Activated CD4-positive, alpha-beta memory T cell treated with anti-CD3 and anti-CD28 coated beads for 36 hours (primary cell): Measurements from ENCODE around the gene PPP1R14C. TPM values are rescaled to one million over a fixed set of nuclear protein-coding genes. Genes with fewer than 3 reads are reported as not detected.

ENCODE experiments used
- CTCF ChIA-PET: fragments of 350-600 bp; sonication (Branson Sonifier 250); formaldehyde crosslinking; loops from one replicate; lab custom pipeline; 2021; ENCODE audit warnings: antibody characterized with exemption, inconsistent platforms; lab: Charles Lee
- POLR2A ChIA-PET: fragments of 350-600 bp; sonication (Branson Sonifier 250); formaldehyde crosslinking; loops from one replicate; lab custom pipeline; 2021; ENCODE audit warnings: antibody characterized with exemption; lab: Charles Lee
- DNase-seq: peaks from one replicate; pipeline ENCODE4 v3.0.0-alpha.2; 2020
- H3K27ac Mint-ChIP-seq: one replicate; pipeline ENCODE4 v1.8.0; 2021; ENCODE audit warnings: mixed read lengths
- H3K27me3 Mint-ChIP-seq: one replicate; pipeline ENCODE4 v1.8.0; 2021; ENCODE audit warnings: mixed read lengths
- H3K36me3 Mint-ChIP-seq: one replicate; pipeline ENCODE4 v1.8.0; 2021; ENCODE audit warnings: mixed read lengths
- H3K4me1 Mint-ChIP-seq: one replicate; pipeline ENCODE4 v1.8.0; 2021; ENCODE audit warnings: low read depth, mixed read lengths
- H3K4me3 Mint-ChIP-seq: one replicate; pipeline ENCODE4 v1.8.0; 2021; ENCODE audit warnings: mild to moderate bottlenecking, mixed read lengths
- H3K9me3 Mint-ChIP-seq: one replicate; pipeline ENCODE4 v1.8.0; 2021; ENCODE audit warnings: mixed read lengths
- intact Hi-C: fragments of 100-400 bp; cut with micrococcal nuclease; formaldehyde crosslinking; loops from one replicate; pipeline ENCODE4 v1.15.1; 2023
- total RNA-seq, 2 experiments: library from RNA; stranded (reverse); gene quantifications; one replicate each; pipeline ENCODE4 v1.2.3, GENCODE V29; 2021

Gene PPP1R14C
- total RNA-seq, 2 experiments from 2014 or later = 0.21 to 0.36 TPM

- POLR2A ChIA-PET = no interaction called here
- H3K27me3 Mint-ChIP-seq = peaks cover 56% of the 10 kb centered on the region
- peaks cover 6% of the 10 kb centered on the region for H3K9me3 Mint-ChIP-seq
- DNase-seq = no peak
- CTCF ChIA-PET = no interaction called here
- H3K4me3 Mint-ChIP-seq = no peak overlapping the region
- no peak overlapping the region for H3K27ac Mint-ChIP-seq
- peaks cover 7% of the 10 kb centered on the region for H3K4me1 Mint-ChIP-seq
- no peaks in the 10 kb centered on the region for H3K36me3 Mint-ChIP-seq
- intact Hi-C loops = loop anchor here (10.0 kb wide), 1 partner anchor 164 kb away; no protein-coding TSS in a partner anchor
These were observed 2.4 kb upstream of the PPP1R14C start for GRCh38 chr6:150140236-150140969.

DNA sequence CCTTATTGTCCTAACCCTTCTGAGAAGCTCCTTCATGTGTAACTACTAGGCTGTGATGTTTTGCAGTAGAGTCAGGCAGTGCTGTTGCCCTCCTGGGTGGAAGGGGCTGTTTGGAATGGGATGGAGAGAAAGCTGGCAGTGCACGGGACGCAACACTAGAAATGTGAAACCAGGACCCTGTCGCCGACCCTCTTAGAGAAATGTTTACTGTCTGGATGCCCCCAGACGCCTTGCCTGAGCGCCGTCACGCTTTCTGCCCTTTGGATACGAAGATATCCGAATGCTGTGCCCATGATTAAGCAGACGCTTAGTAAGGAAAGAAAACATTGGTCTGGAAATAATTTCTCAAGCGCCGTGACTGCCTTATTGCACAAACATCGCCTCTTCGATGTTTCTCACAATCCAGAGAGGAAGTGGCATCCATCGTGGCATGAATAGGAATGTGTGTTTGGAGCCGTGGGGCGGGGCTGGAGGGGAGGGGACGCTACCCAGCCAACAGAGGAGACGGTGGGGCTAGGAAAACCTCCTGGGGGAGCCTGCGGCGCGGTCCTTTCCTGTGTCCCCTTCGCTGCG is 661 bp upstream of the PPP1R14C start:
- H3K4me1 Mint-ChIP-seq = peaks cover 18% of the 10 kb centered on the region
- CTCF ChIA-PET = no interaction called here
- POLR2A ChIA-PET = no interaction called here

DNA sequence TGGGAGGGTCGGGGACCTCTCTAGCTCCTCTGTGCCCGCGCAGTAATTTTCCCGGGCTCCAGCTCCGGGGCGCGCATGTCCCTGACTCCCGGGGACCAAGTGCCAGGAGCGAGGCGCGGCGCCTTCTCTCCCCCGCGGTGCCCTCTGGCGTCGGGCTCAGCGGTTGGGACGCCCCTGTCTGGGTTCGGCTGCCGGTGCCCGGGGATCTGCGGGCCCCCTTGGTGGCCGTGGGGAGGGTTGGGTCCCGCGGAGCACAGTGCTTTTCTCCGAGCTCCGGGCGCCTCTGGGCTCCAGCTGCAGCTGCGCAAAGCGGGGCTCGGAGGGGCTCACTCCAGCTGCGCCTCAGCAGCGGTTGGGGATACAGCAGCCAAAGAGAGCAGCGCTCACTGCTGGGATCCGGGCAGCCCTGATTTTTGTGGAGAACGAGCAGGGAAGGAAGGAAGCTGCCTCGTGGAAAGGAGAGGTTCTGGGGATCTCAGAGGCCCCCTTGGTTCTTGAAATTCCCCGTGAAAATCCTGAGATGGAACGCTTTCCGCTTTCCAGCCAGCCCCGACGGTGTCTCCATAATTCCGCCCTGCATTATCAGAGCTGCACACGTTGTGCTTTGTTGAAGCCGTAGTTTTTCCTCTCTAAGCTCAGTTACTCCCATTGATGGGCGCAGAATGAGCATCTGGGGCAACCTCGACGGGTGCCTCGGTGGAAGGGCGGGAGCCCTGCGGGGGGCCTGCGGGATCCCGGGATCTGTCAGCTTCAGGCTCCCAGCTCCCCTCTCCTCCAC is 861 bp downstream of the PPP1R14C start:
- no peak for DNase-seq
- POLR2A ChIA-PET = no interaction called here
- no peaks in the 10 kb centered on the region for H3K36me3 Mint-ChIP-seq
- H3K27me3 Mint-ChIP-seq = peaks cover 67% of the 10 kb centered on the region
- no peaks in the 10 kb centered on the region for H3K9me3 Mint-ChIP-seq
- peaks cover 18% of the 10 kb centered on the region for H3K4me1 Mint-ChIP-seq
- no peak overlapping the region for H3K27ac Mint-ChIP-seq
- intact Hi-C loops = loop anchor here (10.0 kb wide), 1 partner anchor 161 kb away; no protein-coding TSS in a partner anchor
- peak overlapping the region; percentile 45 for H3K4me3 Mint-ChIP-seq
- CTCF ChIA-PET = interaction anchor here (1.2 to 2.6 kb wide), 4 partner anchors 63 to 722 kb away, joined by 3 to 8 read pairs (median 6); partner anchors contain the start of gene MTHFD1L

More for the DNA sequence above, 661 bp upstream of the PPP1R14C start:
- no peak for DNase-seq
- H3K36me3 Mint-ChIP-seq = no peaks in the 10 kb centered on the region
- peaks cover 67% of the 10 kb centered on the region for H3K27me3 Mint-ChIP-seq
- H3K9me3 Mint-ChIP-seq = peaks cover 6% of the 10 kb centered on the region
- intact Hi-C loops = loop anchor here (10.0 kb wide), 1 partner anchor 163 kb away; no protein-coding TSS in a partner anchor
- peak overlapping the region; percentile 30 for H3K4me3 Mint-ChIP-seq
- H3K27ac Mint-ChIP-seq = no peak overlapping the region

- H3K4me1 Mint-ChIP-seq = peaks cover 18% of the 10 kb centered on the region
- no peak overlapping the region for H3K27ac Mint-ChIP-seq
- H3K4me3 Mint-ChIP-seq = peak overlapping the region; percentile 45
- CTCF ChIA-PET = interaction anchor here (1.2 to 2.6 kb wide), 3 partner anchors 64 to 721 kb away, joined by 3 to 8 read pairs (median 6); partner anchors contain the start of gene MTHFD1L
- H3K27me3 Mint-ChIP-seq = peaks cover 64% of the 10 kb centered on the region
- no peak for DNase-seq
- intact Hi-C loops = loop anchor here (10.0 kb wide), 1 partner anchor 160 kb away; no protein-coding TSS in a partner anchor
- POLR2A ChIA-PET = interaction anchor here (1.1 kb wide), 1 partner anchor 204 kb away, joined by 3 read pairs; no protein-coding TSS in a partner anchor
- H3K36me3 Mint-ChIP-seq = no peaks in the 10 kb centered on the region
- H3K9me3 Mint-ChIP-seq = no peaks in the 10 kb centered on the region
These were observed 1.5 kb downstream of the PPP1R14C start for GRCh38 chr6:150144294-150144868.

DNA sequence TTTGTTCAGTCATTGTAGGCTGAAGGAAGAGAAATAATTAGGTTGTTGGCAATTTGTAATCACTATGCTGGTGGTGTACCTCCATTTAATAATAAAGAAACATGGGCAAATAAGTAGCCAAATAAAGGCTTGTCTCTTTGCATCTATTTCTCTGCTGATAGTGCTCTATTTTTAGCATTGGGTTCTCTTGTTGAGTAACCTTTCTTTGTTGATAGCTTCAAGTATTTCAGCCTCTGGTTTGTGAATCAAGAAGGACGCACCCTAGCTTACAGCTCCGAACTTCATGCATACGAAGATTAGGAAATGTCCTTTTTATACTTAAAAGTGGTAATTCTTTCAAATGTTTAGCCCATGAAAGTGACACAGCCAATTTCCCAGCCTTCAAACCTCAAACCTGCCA is 2.6 kb downstream of the PPP1R14C start:
- no peak overlapping the region for H3K4me3 Mint-ChIP-seq
- H3K27ac Mint-ChIP-seq = no peak overlapping the region
- intact Hi-C loops = loop anchor here (10.0 kb wide), 1 partner anchor 159 kb away; no protein-coding TSS in a partner anchor
- CTCF ChIA-PET = interaction anchor here (2.6 kb wide), 1 partner anchor 65 kb away, joined by 8 read pairs; no protein-coding TSS in a partner anchor
- no peak for DNase-seq
- H3K4me1 Mint-ChIP-seq = peaks cover 18% of the 10 kb centered on the region
- H3K9me3 Mint-ChIP-seq = no peaks in the 10 kb centered on the region
- H3K27me3 Mint-ChIP-seq = peaks cover 66% of the 10 kb centered on the region
- no peaks in the 10 kb centered on the region for H3K36me3 Mint-ChIP-seq
- POLR2A ChIA-PET = no interaction called here

- Mint-ChIP-seq H3K4me3 (no peak overlapping the region), H3K9me3 (no peaks in the 10 kb centered on the region), H3K27me3 (peaks cover 66% of the 10 kb centered on the region), H3K4me1 (peaks cover 18% of the 10 kb centered on the region), H3K36me3 (no peaks in the 10 kb centered on the region), H3K27ac (no peak overlapping the region)
- intact Hi-C loops = loop anchor here (10.0 kb wide), 1 partner anchor 159 kb away; no protein-coding TSS in a partner anchor
- DNase-seq = no peak
- ChIA-PET CTCF (no interaction called here), POLR2A (no interaction called here)
These were observed 3.0 kb downstream of the PPP1R14C start for GRCh38 chr6:150145830-150146229.

- DNase-seq = no peak
- H3K9me3 Mint-ChIP-seq = no peaks in the 10 kb centered on the region
- peaks cover 18% of the 10 kb centered on the region for H3K4me1 Mint-ChIP-seq
- CTCF ChIA-PET = no interaction called here
- H3K27ac Mint-ChIP-seq = no peak overlapping the region
- H3K27me3 Mint-ChIP-seq = peaks cover 66% of the 10 kb centered on the region
- H3K4me3 Mint-ChIP-seq = no peak overlapping the region
- no peaks in the 10 kb centered on the region for H3K36me3 Mint-ChIP-seq
- intact Hi-C loops = loop anchor here (10.0 kb wide), 1 partner anchor 158 kb away; no protein-coding TSS in a partner anchor
- POLR2A ChIA-PET = interaction anchor here (0.6 kb wide), 1 partner anchor 215 kb away, joined by 3 read pairs; no protein-coding TSS in a partner anchor
These were observed 3.6 kb downstream of the PPP1R14C start for GRCh38 chr6:150146436-150146835.

- no peak overlapping the region for H3K27ac Mint-ChIP-seq
- intact Hi-C loops = loop anchor here (10.0 kb wide), 1 partner anchor 156 kb away; no protein-coding TSS in a partner anchor
- H3K4me3 Mint-ChIP-seq = no peak overlapping the region
- H3K4me1 Mint-ChIP-seq = peaks cover 28% of the 10 kb centered on the region
- no peak for DNase-seq
- no peaks in the 10 kb centered on the region for H3K36me3 Mint-ChIP-seq
- CTCF ChIA-PET = no interaction called here
- H3K27me3 Mint-ChIP-seq = peaks cover 69% of the 10 kb centered on the region
- H3K9me3 Mint-ChIP-seq = no peaks in the 10 kb centered on the region
- POLR2A ChIA-PET = no interaction called here
These were observed 6.3 kb downstream of the PPP1R14C start for GRCh38 chr6:150149146-150149545.

DNA sequence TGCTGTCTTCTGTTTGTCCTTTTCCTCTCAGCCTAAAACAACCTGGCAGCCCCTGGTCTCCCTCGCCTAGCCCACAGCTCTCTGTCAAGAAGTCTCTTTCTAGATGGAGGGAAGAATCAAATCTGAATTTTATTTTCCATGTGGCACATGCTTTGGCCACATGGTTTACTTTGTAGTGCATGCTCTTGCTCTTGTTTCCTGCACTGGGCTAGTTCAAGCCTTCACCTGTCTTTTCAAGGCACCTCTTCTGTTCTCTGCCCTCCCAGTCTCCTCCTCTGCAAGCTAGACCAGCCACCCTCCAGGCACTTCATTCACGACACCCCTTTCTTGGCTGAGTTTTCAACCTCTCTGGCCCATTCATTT is 7.6 kb downstream of the PPP1R14C start:
- H3K36me3 Mint-ChIP-seq = no peaks in the 10 kb centered on the region
- peaks cover 62% of the 10 kb centered on the region for H3K27me3 Mint-ChIP-seq
- no peak overlapping the region for H3K27ac Mint-ChIP-seq
- intact Hi-C loops = no loop called here
- CTCF ChIA-PET = no interaction called here
- DNase-seq = no peak
- peaks cover 28% of the 10 kb centered on the region for H3K4me1 Mint-ChIP-seq
- POLR2A ChIA-PET = no interaction called here
- H3K4me3 Mint-ChIP-seq = no peak overlapping the region
- no peaks in the 10 kb centered on the region for H3K9me3 Mint-ChIP-seq

DNA sequence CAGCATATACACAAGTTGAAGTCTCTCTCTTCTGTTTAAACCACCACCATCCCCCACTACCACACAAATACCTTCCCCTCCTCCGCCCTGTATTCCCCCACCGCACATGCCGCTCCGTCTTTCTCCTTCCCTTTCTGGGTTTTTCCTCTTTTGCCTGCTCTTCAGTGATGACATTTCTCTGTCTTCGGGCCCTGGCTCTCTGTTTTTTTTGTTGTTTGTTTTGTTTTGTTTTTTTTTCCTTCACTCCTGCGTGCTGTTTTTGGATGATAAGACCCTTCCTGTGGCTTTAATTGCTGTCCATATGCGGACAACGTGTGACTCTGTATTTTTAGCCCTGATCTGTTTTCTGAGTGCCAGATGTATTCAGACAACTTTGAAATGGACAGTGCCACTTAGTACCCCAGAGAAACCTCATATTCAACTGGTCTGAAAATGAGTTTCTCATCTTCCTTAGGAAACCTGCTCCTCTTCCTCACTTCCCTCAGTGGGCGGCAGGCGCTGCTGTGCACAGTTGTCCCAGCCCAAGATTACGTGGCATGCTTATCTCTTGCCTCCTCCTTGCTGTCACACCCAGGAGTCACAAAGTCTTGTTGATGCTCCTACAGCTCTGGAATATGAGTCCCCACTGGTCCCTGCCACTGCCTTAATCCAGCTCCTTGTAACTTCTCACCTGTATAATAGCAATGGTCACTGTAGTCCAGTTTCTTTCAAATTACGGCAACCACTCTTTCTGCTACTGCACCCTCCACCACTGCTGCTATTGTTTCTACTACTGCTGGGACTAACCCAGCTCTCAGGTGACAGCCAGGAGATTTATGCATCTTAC is 8.2 kb downstream of the PPP1R14C start:
- Mint-ChIP-seq H3K27me3 (peaks cover 57% of the 10 kb centered on the region), H3K4me1 (peaks cover 22% of the 10 kb centered on the region), H3K36me3 (no peaks in the 10 kb centered on the region), H3K9me3 (no peaks in the 10 kb centered on the region), H3K27ac (no peak overlapping the region), H3K4me3 (no peak overlapping the region)
- DNase-seq = no peak
- CTCF ChIA-PET = no interaction called here
- intact Hi-C loops = no loop called here
- POLR2A ChIA-PET = no interaction called here
